DOHH2 (cell line): Measurements from ENCODE around the gene RABGAP1L.

Experiments
- H3F3A ChIP-seq: fragments of 200-600 bp; sonication (generic), shearing (Covaris generic); 2 replicates; pipeline ENCODE4 v1.6.0; 2016; ENCODE audit warnings: antibody characterized with exemption, mild to moderate bottlenecking; ENCODE audit not compliant: control insufficient read depth, insufficient read depth
- H3K27ac ChIP-seq: fragments of 200-600 bp; sonication (generic); 2 replicates; pipeline ENCODE4 v1.5.1; 2014; ENCODE audit warnings: low read depth, mild to moderate bottlenecking, low read length, moderate library complexity
- H3K27me3 ChIP-seq: fragments of 200-600 bp; sonication (generic); 2 replicates; pipeline ENCODE4 v1.6.1; 2014; ENCODE audit warnings: mild to moderate bottlenecking, low read length, mixed read lengths; ENCODE audit not compliant: control insufficient read depth
- H3K36me3 ChIP-seq: fragments of 200-600 bp; sonication (generic); 2 replicates; pipeline ENCODE4 v1.6.1; 2014; ENCODE audit warnings: mild to moderate bottlenecking, low read length, moderate library complexity, mixed read lengths; ENCODE audit not compliant: control insufficient read depth
- H3K4me1 ChIP-seq: fragments of 200-600 bp; sonication (generic); 2 replicates; pipeline ENCODE4 v1.6.1; 2014; ENCODE audit warnings: mild to moderate bottlenecking, low read length, mixed read lengths; ENCODE audit not compliant: control insufficient read depth
- H3K4me2 ChIP-seq: fragments of 200-600 bp; sonication (generic); 2 replicates; pipeline ENCODE4 v1.6.0; 2014; ENCODE audit warnings: mild to moderate bottlenecking, low read length, moderate library complexity
- H3K4me3 ChIP-seq: fragments of 200-600 bp; sonication (generic); 2 replicates; pipeline ENCODE4 v1.5.1; 2014; ENCODE audit warnings: mild to moderate bottlenecking, low read length, mixed read lengths
- H3K79me2 ChIP-seq: fragments of 200-600 bp; sonication (generic); 2 replicates; pipeline ENCODE4 v1.6.1; 2014; ENCODE audit warnings: mild to moderate bottlenecking, low read length, mixed read lengths; ENCODE audit not compliant: control insufficient read depth
- H3K9me2 ChIP-seq: fragments of 200-600 bp; sonication (generic); replicated peaks from 2 replicates; pipeline ENCODE4 v1.6.1; 2014; ENCODE audit warnings: mild to moderate bottlenecking, low read length, mixed read lengths; ENCODE audit not compliant: control insufficient read depth
- H3K9me3 ChIP-seq: fragments of 200-600 bp; sonication (generic); 2 replicates; pipeline ENCODE4 v1.6.1; 2014; ENCODE audit warnings: antibody characterized with exemption, low read length, mixed read lengths; ENCODE audit not compliant: control insufficient read depth, insufficient read depth
- H4K20me1 ChIP-seq: fragments of 200-600 bp; sonication (generic); 2 replicates; pipeline ENCODE4 v1.6.0; 2014; ENCODE audit warnings: low read depth, mild to moderate bottlenecking, antibody characterized with exemption, low read length, moderate library complexity; ENCODE audit not compliant: control insufficient read depth, insufficient read depth
- EZH2phosphoT487 ChIP-seq: fragments of 200-600 bp; sonication (generic); IDR thresholded peaks from 2 replicates; pipeline ENCODE4 v1.6.1; 2017; ENCODE audit warnings: borderline replicate concordance, mild to moderate bottlenecking, antibody characterized with exemption, low read length, moderate library complexity, mixed read lengths
- TF ChIP-seq, protein P1 (sequence below): fragments of 200-600 bp; sonication (generic); IDR thresholded peaks from one replicate; pipeline ENCODE4 v1.5.1; 2014; ENCODE audit warnings: antibody characterized with exemption, mild to moderate bottlenecking, low read depth, low read length; ENCODE audit not compliant: poor library complexity, severe bottlenecking

The RABGAP1L gene

DNA sequence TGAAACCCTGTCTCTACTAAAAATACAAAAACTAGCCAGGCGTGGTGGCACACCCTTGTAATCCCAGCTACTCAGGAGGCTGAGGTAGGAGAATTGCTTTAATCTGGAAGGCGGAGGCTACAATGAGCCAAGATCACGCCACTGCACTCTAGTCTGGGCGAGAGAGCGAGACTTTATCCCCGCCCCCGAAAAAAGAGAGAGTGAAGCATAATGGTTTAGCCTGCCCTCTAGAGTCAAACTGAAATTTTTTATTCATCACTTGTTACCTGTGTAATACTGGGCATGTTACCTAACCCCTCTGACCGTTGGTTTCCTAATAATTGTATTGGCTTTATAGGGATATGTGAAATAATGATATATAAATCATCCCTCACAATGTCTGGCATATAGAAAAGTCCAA lies 307.3 kb downstream of the RABGAP1L start:
- H3K4me3 ChIP-seq = no peak overlapping the region
- no peaks in the 10 kb centered on the region for H3F3A ChIP-seq
- no peak for TF ChIP-seq EZH2phosphoT487
- TF ChIP-seq, protein P1, sequence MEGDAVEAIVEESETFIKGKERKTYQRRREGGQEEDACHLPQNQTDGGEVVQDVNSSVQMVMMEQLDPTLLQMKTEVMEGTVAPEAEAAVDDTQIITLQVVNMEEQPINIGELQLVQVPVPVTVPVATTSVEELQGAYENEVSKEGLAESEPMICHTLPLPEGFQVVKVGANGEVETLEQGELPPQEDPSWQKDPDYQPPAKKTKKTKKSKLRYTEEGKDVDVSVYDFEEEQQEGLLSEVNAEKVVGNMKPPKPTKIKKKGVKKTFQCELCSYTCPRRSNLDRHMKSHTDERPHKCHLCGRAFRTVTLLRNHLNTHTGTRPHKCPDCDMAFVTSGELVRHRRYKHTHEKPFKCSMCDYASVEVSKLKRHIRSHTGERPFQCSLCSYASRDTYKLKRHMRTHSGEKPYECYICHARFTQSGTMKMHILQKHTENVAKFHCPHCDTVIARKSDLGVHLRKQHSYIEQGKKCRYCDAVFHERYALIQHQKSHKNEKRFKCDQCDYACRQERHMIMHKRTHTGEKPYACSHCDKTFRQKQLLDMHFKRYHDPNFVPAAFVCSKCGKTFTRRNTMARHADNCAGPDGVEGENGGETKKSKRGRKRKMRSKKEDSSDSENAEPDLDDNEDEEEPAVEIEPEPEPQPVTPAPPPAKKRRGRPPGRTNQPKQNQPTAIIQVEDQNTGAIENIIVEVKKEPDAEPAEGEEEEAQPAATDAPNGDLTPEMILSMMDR = peak; percentile 12
- peaks cover 14% of the 10 kb centered on the region for H3K36me3 ChIP-seq
- peaks cover 3% of the 10 kb centered on the region; the same call in 1 of the 2 replicates for H3K4me1 ChIP-seq
- no peaks in the 10 kb centered on the region for H3K9me2 ChIP-seq
- peaks cover 3% of the 10 kb centered on the region for H3K79me2 ChIP-seq
- H3K9me3 ChIP-seq = no peaks in the 10 kb centered on the region
- no peak overlapping the region for H3K27ac ChIP-seq
- H3K27me3 ChIP-seq = no peaks in the 10 kb centered on the region
- H3K4me2 ChIP-seq = no peak overlapping the region
- H4K20me1 ChIP-seq = no peaks in the 10 kb centered on the region

- Histone ChIP-seq H3K4me3 (no peak overlapping the region), H3K27me3 (no peaks in the 10 kb centered on the region), H3K36me3 (peaks cover 14% of the 10 kb centered on the region), H3K27ac (no peak overlapping the region), H3K4me2 (no peak overlapping the region), H4K20me1 (no peaks in the 10 kb centered on the region), H3K9me2 (no peaks in the 10 kb centered on the region), H3K9me3 (no peaks in the 10 kb centered on the region), H3K4me1 (peaks cover 3% of the 10 kb centered on the region; the same call in 1 of the 2 replicates), H3F3A (0 out of 2 replicates have a peak, but pooled peaks cover 1% of the 10 kb centered on the region), H3K79me2 (no peaks in the 10 kb centered on the region; the same call in 1 of the 2 replicates)
- TF ChIP-seq EZH2phosphoT487 = no peak
- TF ChIP-seq, protein P1 = no peak
These were observed 309.7 kb downstream of the RABGAP1L start for GRCh38 chr1:174469052-174469451.

GRCh38 chr1:174469687-174470086 lies 310.4 kb downstream of the RABGAP1L start:
- Histone ChIP-seq H3K27ac (no peak overlapping the region), H3F3A (0 out of 2 replicates have a peak, but pooled peaks cover 3% of the 10 kb centered on the region), H3K79me2 (no peaks in the 10 kb centered on the region; the same call in 1 of the 2 replicates), H3K27me3 (no peaks in the 10 kb centered on the region), H3K4me3 (no peak overlapping the region), H4K20me1 (no peaks in the 10 kb centered on the region), H3K9me2 (no peaks in the 10 kb centered on the region), H3K36me3 (peaks cover 14% of the 10 kb centered on the region), H3K9me3 (no peaks in the 10 kb centered on the region), H3K4me2 (no peak overlapping the region), H3K4me1 (peaks cover 3% of the 10 kb centered on the region; the same call in 1 of the 2 replicates)
- TF ChIP-seq, protein P1 = no peak
- no peak for TF ChIP-seq EZH2phosphoT487
